Measurements from ENCODE around the gene NTNG1. TPM values are rescaled to one million over a fixed set of nuclear protein-coding genes. Genes with fewer than 3 reads are reported as not detected.

Gene NTNG1
- total and polyA plus RNA-seq, 2 of the 8 experiments (the other 6 are each of a cell fraction or from before 2014, with no cell fraction given), result 1.2 to 4.1 TPM

DNA sequence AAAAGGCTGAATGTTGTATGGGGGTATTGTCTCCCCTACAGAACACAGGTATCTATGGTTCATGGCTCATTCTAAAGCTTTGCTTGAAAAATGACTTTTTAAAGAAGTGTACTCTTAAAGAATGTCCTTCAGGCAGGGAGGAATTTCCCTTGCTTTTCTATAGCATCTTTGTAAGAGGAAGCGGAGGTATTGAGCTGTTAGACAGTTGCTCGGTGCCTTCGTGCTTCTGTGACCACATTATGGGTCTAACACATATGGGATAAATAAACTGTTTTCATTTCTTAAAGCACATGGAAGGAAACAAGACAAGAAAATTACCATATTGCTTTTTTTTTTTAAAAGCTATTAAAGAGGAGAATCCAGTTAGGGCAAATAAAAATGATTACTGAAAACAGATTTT lies 182.9 kb downstream of the NTNG1 start:
- Histone ChIP-seq H2BK5ac (ENCODE audit: low read depth, low read length) (no peak overlapping the region), H3K4me1 (replicated peaks in 1 of 4; ENCODE audit: control insufficient read depth in 3 of 4, insufficient read depth in 4 of 4, low read length in 3 of 4) (peaks cover 0 to 2% (median 0%) of the 10 kb centered on the region in 4 experiments; a peak in 1 of 7 replicates), H2BK15ac (ENCODE audit: low read length) (no peak overlapping the region), H2AK5ac (ENCODE audit: low read depth, low read length) (no peak overlapping the region), H3K4ac (replicated peaks; ENCODE audit: insufficient read length, low read depth, low read length) (no peak overlapping the region), H3K4me3 (ENCODE audit: extremely low read depth in 1 of 4, insufficient read depth in 2 of 4, low read depth in 3 of 4, low read length in 4 of 4) (no peak overlapping the region), H4K20me1 (replicated peaks in 1 of 2; ENCODE audit: control insufficient read depth in 1 of 2, insufficient read depth in 2 of 2, low read length in 2 of 2) (no peaks in the 10 kb centered on the region), H3K27me3 (replicated peaks in 1 of 4; ENCODE audit: control insufficient read depth in 3 of 4, extremely low read depth in 1 of 4, insufficient read depth in 3 of 4, low read length in 3 of 4) (no peaks in the 10 kb centered on the region), H4K8ac (ENCODE audit: extremely low read depth, insufficient read depth, low read length) (no peak overlapping the region), H3K27ac (ENCODE audit: low read depth, low read length) (no peak overlapping the region), H3K79me1 (ENCODE audit: low read depth, low read length) (no peaks in the 10 kb centered on the region), H2BK20ac (ENCODE audit: low read length) (no peak overlapping the region), H3K23ac (ENCODE audit: insufficient read length) (no peak overlapping the region), H3K23me2 (ENCODE audit: low read depth, low read length) (no peaks in the 10 kb centered on the region), H3K9me3 (ENCODE audit: insufficient read depth in 2 of 2, low read depth in 1 of 2, low read length in 1 of 2) (no peaks in the 10 kb centered on the region), H3K56ac (replicated peaks; ENCODE audit: insufficient read length, low read depth, low read length) (no peak overlapping the region), H2AFZ (ENCODE audit: low read length) (no peak overlapping the region), H2BK120ac (replicated peaks; ENCODE audit: low read depth, low read length) (no peak overlapping the region), H4K5ac (ENCODE audit: insufficient read length, low read depth, low read length) (no peak overlapping the region), H3K79me2 (ENCODE audit: control insufficient read depth in 1 of 2, insufficient read depth in 2 of 2, low read length in 2 of 2) (no peaks in the 10 kb centered on the region), H3K9ac (replicated peaks in 1 of 4; ENCODE audit: extremely low read depth in 1 of 4, low read depth in 3 of 4, low read length in 3 of 4) (no peak overlapping the region), H4K91ac (replicated peaks; ENCODE audit: insufficient read length, low read length) (no peak overlapping the region), H3K36me3 (ENCODE audit: control insufficient read depth in 2 of 4, insufficient read depth in 4 of 4, low read length in 3 of 4) (no peaks in the 10 kb centered on the region), H3K14ac (ENCODE audit: insufficient read length) (no peak overlapping the region), H3K4me2 (ENCODE audit: insufficient read depth in 1 of 2, low read depth in 2 of 2, low read length in 2 of 2) (no peak overlapping the region), H3K18ac (ENCODE audit: extremely low read depth, low read length) (no peak overlapping the region), H2BK12ac (ENCODE audit: low read depth, low read length) (no peak overlapping the region)
- DNase-seq (ENCODE audit: low read depth in 1 of 2, low spot score in 2 of 2), result no peak
- no peak for TF ChIP-seq KDM5A (IDR thresholded peaks at IDR 0.05; ENCODE audit: low read length)
- TF ChIP-seq GABPA (IDR thresholded peaks at IDR 0.05; ENCODE audit: borderline replicate concordance, insufficient read depth, low read length), result no peak
- TF ChIP-seq CBX8 (IDR thresholded peaks at IDR 0.05; ENCODE audit: borderline replicate concordance, low read depth, low read length), result no peak
- no peak for TF ChIP-seq TEAD4 (IDR thresholded peaks at IDR 0.05; ENCODE audit: low read depth, low read length)
- TF ChIP-seq RNF2 (IDR thresholded peaks at IDR 0.05; ENCODE audit: borderline replicate concordance, low read depth, low read length, missing control alignments, poor library complexity, severe bottlenecking), result no peak
- no peak for TF ChIP-seq NANOG (IDR thresholded peaks at IDR 0.05; ENCODE audit: insufficient read depth, low read depth, low read length, poor library complexity, severe bottlenecking)
- TF ChIP-seq CREB1 (IDR thresholded peaks at IDR 0.05), result no peak
- TF ChIP-seq EGR1 (IDR thresholded peaks at IDR 0.05; ENCODE audit: borderline replicate concordance, low read depth, low read length), result no peak
- ChIA-PET CTCF (ENCODE audit: partially characterized antibody) (interaction anchor here (0.6 to 1.4 kb wide), 3 partner anchors 27 to 47 kb away, joined by 3 to 4 read pairs (median 3); no protein-coding TSS in a partner anchor), POLR2A (ENCODE audit: partially characterized antibody) (no interaction called here)
- 96% methylated on average over 3 of the region's 3 CpGs; no CpG with 5 or more reads in 1 of the 2 experiments for WGBS, 2 experiments (ENCODE audit: extremely low coverage in 1 of 2, insufficient coverage in 1 of 2, insufficient read length in 1 of 2, insufficient replicate concordance in 2 of 2, low coverage in 1 of 2, low lambda C conversion rate in 2 of 2, missing lambda C conversion rate in 1 of 2)
- no peak for FAIRE-seq
